K562 (cell line): ENCODE measurements around the gene UCHL5. TPM values are rescaled to one million over a fixed set of nuclear protein-coding genes. Genes with fewer than 3 reads are reported as not detected.

Experiments
- ATAC-seq: fragments of 200-7000 bp; cut with Tn5 transposase; 3 replicates; pipeline ENCODE4 v1.9.1; 2020; ENCODE audit warnings: moderate library complexity
- BruUV-seq: library from RNA; stranded (reverse); fragments of 400-500 nt; replicated peaks from 2 replicates; lab custom pipeline; 2021; lab: Mats Ljungman, UMichigan
- CTCF ChIA-PET: fragments of 300-600 bp; formaldehyde crosslinking; extraction: SDS; loops from one replicate; lab custom pipeline; 2021; ENCODE audit warnings: low intra/inter-chr PET ratio; lab: Yijun Ruan, JAX
- POLR2A ChIA-PET: fragments of 300-600, 350-650 bp; sonication (Branson Sonifier 250); formaldehyde crosslinking; extraction: SDS; loops from one replicate; lab custom pipeline; 2021; ENCODE audit warnings: antibody characterized with exemption, inconsistent platforms; lab: Yijun Ruan, JAX
- DNase-seq, 4 experiments: peaks; one replicate each; pipeline versions ENCODE4 v3.0.0 to v3.0.0-alpha.2; 2011 to 2018; ENCODE audit warnings: low spot score in 3 of 4, mixed read lengths in 3 of 4; ENCODE audit errors: extremely low read depth in 1 of 4
- FAIRE-seq: peaks from 2 replicates; lab custom pipeline; 2011; peaks lifted over from hg19 to GRCh38; lab: Jason Lieb, UNC
- H2AFZ ChIP-seq: 2 replicates; pipeline ENCODE4 v1.6.0; 2011; ENCODE audit warnings: low read depth, low read length, control low read depth, inconsistent platforms
- H3K27ac ChIP-seq: fragments of 200-600 bp; 3 replicates; pipeline ENCODE4 v1.8.0; 2011; ENCODE audit warnings: low read depth, mild to moderate bottlenecking, control low read depth, inconsistent platforms, low read length, moderate library complexity, mixed read lengths; ENCODE audit errors: extremely low read depth
- H3K27me3 ChIP-seq, 2 experiments: fragments of 300-600 bp in 1 of 2; 2 replicates in 1 of 2; 3 replicates in 1 of 2; pipeline versions ENCODE4 v1.6.0 to v1.8.0; 2011; ENCODE audit warnings: inconsistent platforms in 2 of 2, low read length in 2 of 2, mild to moderate bottlenecking in 1 of 2, mixed read lengths in 1 of 2, moderate library complexity in 1 of 2; ENCODE audit not compliant: control insufficient read depth in 2 of 2, insufficient read depth in 2 of 2
- H3K36me3 ChIP-seq: fragments of 300-600 bp; 3 replicates; pipeline ENCODE4 v1.8.0; 2011; ENCODE audit warnings: mild to moderate bottlenecking, low read length, inconsistent platforms; ENCODE audit not compliant: control insufficient read depth, insufficient read depth
- H3K4me1 ChIP-seq, 2 experiments: fragments of 200-600 bp in 1 of 2; replicated peaks in 1 of 2; 2 replicates in 1 of 2; 3 replicates in 1 of 2; pipeline versions ENCODE4 v1.5.1 to v1.8.0; 2011; ENCODE audit warnings: inconsistent platforms in 2 of 2, low read length in 2 of 2, mild to moderate bottlenecking in 1 of 2, mixed read lengths in 1 of 2, moderate library complexity in 1 of 2; ENCODE audit not compliant: control insufficient read depth in 2 of 2, insufficient read depth in 2 of 2
- H3K4me2 ChIP-seq: 2 replicates; pipeline ENCODE4 v1.6.1; 2011; ENCODE audit warnings: low read length, control low read depth, inconsistent platforms, mixed read lengths; ENCODE audit not compliant: insufficient read depth
- H3K4me3 ChIP-seq: fragments of 200-600 bp; sonication (generic), shearing (Covaris generic); 2 replicates; pipeline ENCODE4 v1.5.1; 2016; ENCODE audit warnings: control low read depth, inconsistent platforms
- H3K79me2 ChIP-seq: fragments of 200-600 bp; 3 replicates; pipeline ENCODE4 v1.8.0; 2011; ENCODE audit warnings: low read length, inconsistent platforms; ENCODE audit not compliant: control insufficient read depth, insufficient read depth
- H3K9ac ChIP-seq, 2 experiments: 2 replicates each; pipeline versions ENCODE4 v1.6.0 to v1.6.1; 2011; ENCODE audit warnings: low read depth in 2 of 2, low read length in 2 of 2, control low read depth in 1 of 2, inconsistent platforms in 1 of 2, mild to moderate bottlenecking in 1 of 2, mixed read lengths in 1 of 2; ENCODE audit not compliant: insufficient read depth in 1 of 2
- H3K9me1 ChIP-seq: one replicate; pipeline ENCODE4 v1.6.0; 2011; ENCODE audit warnings: inconsistent platforms, mild to moderate bottlenecking, low read length, moderate library complexity; ENCODE audit not compliant: control insufficient read depth, insufficient read depth
- H3K9me3 ChIP-seq: replicated peaks from 2 replicates; pipeline ENCODE4 v1.5.1; 2011; ENCODE audit warnings: low read depth, low read length, inconsistent platforms; ENCODE audit not compliant: control insufficient read depth, insufficient read depth
- H4K20me1 ChIP-seq: replicated peaks from 2 replicates; pipeline ENCODE4 v1.6.1; 2011; ENCODE audit warnings: low read length, inconsistent platforms, mixed read lengths; ENCODE audit not compliant: control insufficient read depth, insufficient read depth
- ARID2 ChIP-seq: fragments of 450-650 bp; IDR thresholded peaks from 2 replicates; pipeline ENCODE4 v1.6.1; 2017; ENCODE audit warnings: antibody characterized with exemption, mild to moderate bottlenecking
- ARNT ChIP-seq, 2 experiments: fragments of 450-650 bp; IDR thresholded peaks; 2 replicates each; pipeline ENCODE4 v1.6.1; 2016; ENCODE audit warnings: mild to moderate bottlenecking in 1 of 2
- FOXP1 ChIP-seq: sonication (generic); formaldehyde crosslinking; IDR thresholded peaks from 2 replicates; pipeline ENCODE4 v1.8.0; 2022; ENCODE audit warnings: mild to moderate bottlenecking, missing genetic modification reagents
- MBD2 ChIP-seq: sonication (generic); IDR thresholded peaks from 2 replicates; pipeline ENCODE4 v1.6.1; 2016; ENCODE audit warnings: low read depth, borderline replicate concordance
- POLR2G ChIP-seq: fragments of 200-400 bp; formaldehyde crosslinking; IDR thresholded peaks from 2 replicates; pipeline ENCODE4 v1.6.1; 2017; ENCODE audit warnings: low read depth, mild to moderate bottlenecking, antibody characterized with exemption, low read length, moderate library complexity
- POLR2H ChIP-seq: IDR thresholded peaks from 2 replicates; pipeline ENCODE4 v1.6.1; 2016; ENCODE audit warnings: missing genetic modification characterization, low read depth, mild to moderate bottlenecking, control low read depth, missing compliant biosample characterization, moderate library complexity
- PTRF ChIP-seq: fragments of 450-650 bp; IDR thresholded peaks from 2 replicates; pipeline ENCODE4 v1.6.1; 2016; ENCODE audit warnings: mild to moderate bottlenecking, missing genetic modification characterization, missing compliant biosample characterization
- RUNX1 ChIP-seq: sonication (generic); IDR thresholded peaks from 2 replicates; pipeline ENCODE4 v1.6.1; 2016; ENCODE audit warnings: antibody characterized with exemption, low read depth
- SLC30A9 ChIP-seq: fragments of 250-450 bp; sonication (Bioruptor Pico); IDR thresholded peaks from 2 replicates; pipeline ENCODE4 v1.8.0; 2022; ENCODE audit warnings: mild to moderate bottlenecking, moderate library complexity
- SRSF3 ChIP-seq: fragments of 200-400 bp; formaldehyde crosslinking; IDR thresholded peaks from 2 replicates; pipeline ENCODE4 v1.6.1; 2016; ENCODE audit warnings: mild to moderate bottlenecking, low read length, moderate library complexity; ENCODE audit not compliant: insufficient read depth
- in situ Hi-C: fragments of 300-500 bp; cut with MboI; formaldehyde crosslinking; loops from 4 replicates; pipeline ENCODE4 v1.15.0; 2018; ENCODE audit warnings: inconsistent platforms, mixed read lengths
- intact Hi-C: fragments of 100-400 bp; cut with micrococcal nuclease; formaldehyde crosslinking; loops from 2 replicates; pipeline ENCODE4 v1.14.2; 2022
- polyA plus RNA-seq, 8 experiments: library from polyadenylated mRNA; depleted of rRNA in 4 of 8; stranded (reverse) in 5 of 8; unstranded in 3 of 8; fragments of >200 nt; fragmentation: Nextera tagmentation in 2 of 8; fragmentation: Illumina TruSeq in 1 of 8; extraction: Ambion mirVana in 2 of 8; extraction: Trizol in 1 of 8; gene quantifications; 2 replicates each; pipeline versions ENCODE4 v1.2.1 to v1.2.3, GENCODE V29; 2011 to 2014; ENCODE audit warnings: inconsistent platforms in 1 of 8, missing spikeins in 1 of 8
- total RNA-seq, 7 experiments: library from RNA; depleted of rRNA in 6 of 7; stranded (reverse); fragments of >200 nt in 6 of 7; fragmentation: Illumina TruSeq in 2 of 7; extraction: Trizol in 2 of 7; gene quantifications; 2 replicates each; pipeline versions ENCODE4 v1.2.1 to v1.2.3, GENCODE V29; 2011 to 2021; ENCODE audit warnings: low replicate concordance in 1 of 7

The UCHL5 gene
- total and polyA plus RNA-seq, 9 of the 15 experiments (the other 6 are each of a cell fraction or from before 2014, with no cell fraction given) = 61.0 to 206 (median 122) TPM

- CTCF ChIA-PET = no interaction called here
- no peak overlapping the region for H2AFZ ChIP-seq
- H4K20me1 ChIP-seq = no peaks in the 10 kb centered on the region
- no peaks in the 10 kb centered on the region for H3K9me3 ChIP-seq
- H3K4me2 ChIP-seq = no peak overlapping the region
- intact Hi-C loops (loop anchor here (5.0 kb wide), 1 partner anchor 539 kb away; no protein-coding TSS in a partner anchor), in situ Hi-C loops (loop anchor here (10.0 kb wide), 1 partner anchor 202 kb away; no protein-coding TSS in a partner anchor)
- POLR2A ChIA-PET = no interaction called here
- ATAC-seq (no peak), FAIRE-seq (no peak), DNase-seq (no peak)
- TF ChIP-seq PTRF (no peak), ARNT (IDR thresholded peaks at IDR 0.05) (no peak), POLR2G (no peak), SLC30A9 (CRISPR knock-in tag) (no peak), RUNX1 (no peak), ARID2 (no peak), FOXP1 (CRISPR knock-in tag) (no peak), MBD2 (no peak), POLR2H (tag) (no peak), SRSF3 (no peak)
- H3K4me3 ChIP-seq = no peak overlapping the region
- H3K9ac ChIP-seq = no peak overlapping the region
- no peak overlapping the region for H3K27ac ChIP-seq
- H3K9me1 ChIP-seq = no peaks in the 10 kb centered on the region
- no peaks in the 10 kb centered on the region for H3K4me1 ChIP-seq
- no peaks in the 10 kb centered on the region for H3K79me2 ChIP-seq
- no peaks in the 10 kb centered on the region for H3K27me3 ChIP-seq
- H3K36me3 ChIP-seq = peaks cover 72% of the 10 kb centered on the region
- no TSS peak for BruUV-seq
Measured at GRCh38 chr1:193016788-193017187, 42.4 kb downstream of the UCHL5 start.
